CD14-positive monocyte (primary cell): ENCODE measurements around the gene PSMB7. TPM values are rescaled to one million over a fixed set of nuclear protein-coding genes. Genes with fewer than 3 reads are reported as not detected.
A peak's percentile ranks its signal among the peaks of the same experiment; 100 is the strongest.

Experiments
- DNase-seq, 3 donors: peaks; one replicate each; pipeline ENCODE4 v3.0.0-alpha.2; 2011 to 2022
- H2AFZ ChIP-seq: 2 replicates; pipeline ENCODE4 v1.6.0; 2012; ENCODE audit warnings: mild to moderate bottlenecking, low read depth, low read length, inconsistent platforms; ENCODE audit not compliant: insufficient read depth, poor library complexity, severe bottlenecking
- H3K27ac ChIP-seq, 2 donors: 1 replicate in 1 of 2; 2 replicates in 1 of 2; pipeline ENCODE4 v1.5.1; 2012 to 2013; ENCODE audit warnings: low read length in 2 of 2, control low read depth in 1 of 2, inconsistent platforms in 1 of 2, low read depth in 1 of 2, mild to moderate bottlenecking in 1 of 2
- H3K27me3 ChIP-seq, 2 donors: one replicate each; pipeline versions ENCODE4 v1.6.0 to v1.6.1; 2011 to 2013; ENCODE audit warnings: low read length in 2 of 2; ENCODE audit not compliant: control insufficient read depth in 2 of 2, insufficient read depth in 2 of 2
- H3K36me3 ChIP-seq, 2 donors: replicated peaks in 1 of 2; 1 replicate in 1 of 2; 2 replicates in 1 of 2; pipeline versions ENCODE4 v1.5.1 to v1.6.1; 2012 to 2013; ENCODE audit warnings: low read length in 2 of 2, control low read depth in 1 of 2, inconsistent platforms in 1 of 2, mild to moderate bottlenecking in 1 of 2; ENCODE audit not compliant: insufficient read depth in 2 of 2, control insufficient read depth in 1 of 2
- H3K4me1 ChIP-seq, 2 donors: 1 replicate in 1 of 2; 2 replicates in 1 of 2; pipeline versions ENCODE4 v1.5.1 to v1.6.1; 2012 to 2013; ENCODE audit warnings: low read length in 2 of 2, control low read depth in 1 of 2, inconsistent platforms in 1 of 2, mild to moderate bottlenecking in 1 of 2, moderate library complexity in 1 of 2; ENCODE audit not compliant: insufficient read depth in 2 of 2, control insufficient read depth in 1 of 2
- H3K4me2 ChIP-seq: replicated peaks from 2 replicates; pipeline ENCODE3; 2012; ENCODE audit warnings: low read length, moderate library complexity, mild to moderate bottlenecking; ENCODE audit not compliant: poor library complexity, severe bottlenecking; ENCODE audit errors: extremely low read depth
- H3K4me3 ChIP-seq, 3 experiments: fragments of 200-600 bp in 1 of 3; sonication (generic) in 1 of 3; replicated peaks in 1 of 3; 1 replicate in 2 of 3; 2 replicates in 1 of 3; pipeline ENCODE4 v1.5.1; 2011 to 2013; ENCODE audit warnings: low read length in 3 of 3, mild to moderate bottlenecking in 3 of 3, control low read depth in 2 of 3, low read depth in 2 of 3, inconsistent platforms in 1 of 3, moderate library complexity in 1 of 3
- H3K79me2 ChIP-seq: 2 replicates; pipeline ENCODE4 v1.6.0; 2012; ENCODE audit warnings: mild to moderate bottlenecking, control low read depth, inconsistent platforms, low read length, moderate library complexity; ENCODE audit not compliant: insufficient read depth
- H3K9ac ChIP-seq: 2 replicates; pipeline ENCODE4 v1.6.0; 2017; ENCODE audit warnings: low read length, mild to moderate bottlenecking; ENCODE audit not compliant: insufficient read depth, poor library complexity, severe bottlenecking
- H3K9me3 ChIP-seq, 2 donors: replicated peaks in 1 of 2; 1 replicate in 1 of 2; 2 replicates in 1 of 2; pipeline versions ENCODE4 v1.5.1 to v1.6.1; 2012 to 2013; ENCODE audit warnings: low read length in 2 of 2, control low read depth in 1 of 2; ENCODE audit not compliant: control insufficient read depth in 1 of 2, insufficient read depth in 1 of 2
- H4K20me1 ChIP-seq: 2 replicates; pipeline ENCODE4 v1.6.0; 2012; ENCODE audit warnings: mild to moderate bottlenecking, low read length, control low read depth, moderate library complexity; ENCODE audit not compliant: insufficient read depth
- H3K27ac Mint-ChIP-seq, 7 donors: one replicate each; pipeline ENCODE4 v1.8.0; 2020; ENCODE audit warnings: mild to moderate bottlenecking in 7 of 7, mixed read lengths in 7 of 7, moderate library complexity in 6 of 7, inconsistent platforms in 2 of 7
- H3K27me3 Mint-ChIP-seq, 3 donors: one replicate each; pipeline ENCODE4 v1.8.0; 2021 to 2022; ENCODE audit warnings: low read depth in 3 of 3, mild to moderate bottlenecking in 3 of 3, mixed read lengths in 3 of 3, moderate library complexity in 3 of 3, inconsistent platforms in 1 of 3
- H3K36me3 Mint-ChIP-seq, 2 donors: one replicate each; pipeline ENCODE4 v1.8.0; 2020; ENCODE audit warnings: mixed read lengths in 2 of 2, inconsistent platforms in 1 of 2, mild to moderate bottlenecking in 1 of 2
- H3K4me1 Mint-ChIP-seq: one replicate; pipeline ENCODE4 v1.8.0; 2020; ENCODE audit warnings: mild to moderate bottlenecking, mixed read lengths
- H3K4me3 Mint-ChIP-seq, 2 donors: one replicate each; pipeline ENCODE4 v1.8.0; 2020; ENCODE audit warnings: mild to moderate bottlenecking in 2 of 2, mixed read lengths in 2 of 2, moderate library complexity in 1 of 2
- H3K9me3 Mint-ChIP-seq, 7 donors: one replicate each; pipeline ENCODE4 v1.8.0; 2020 to 2022; ENCODE audit warnings: mixed read lengths in 7 of 7, mild to moderate bottlenecking in 6 of 7, moderate library complexity in 6 of 7, inconsistent platforms in 2 of 7
- CTCF ChIP-seq: fragments of 200-600 bp; IDR thresholded peaks from one replicate; pipeline ENCODE4 v1.8.0; 2022; ENCODE audit warnings: antibody characterized with exemption, mild to moderate bottlenecking
- WGBS: methylation state at CpG from one replicate; pipeline ENCODE4 v1.1.5; 2013; ENCODE audit warnings: missing lambda C conversion rate; ENCODE audit not compliant: insufficient coverage; 5-methylcytosine and 5-hydroxymethylcytosine counted together
- intact Hi-C, 2 donors: fragments of 100-400 bp; cut with micrococcal nuclease; formaldehyde crosslinking; loops; one replicate each; pipeline versions ENCODE4 v1.15.0 to v1.15.1; 2023
- polyA plus RNA-seq, 3 donors: library from polyadenylated mRNA; depleted of rRNA in 1 of 3; unstranded in 2 of 3; stranded (reverse) in 1 of 3; fragments of 300-500 nt in 2 of 3; fragments of >200 nt in 1 of 3; fragmentation: Illumina TruSeq in 2 of 3; gene quantifications; 1 replicate in 2 of 3; 2 replicates in 1 of 3; pipeline ENCODE4 v1.2.3, GENCODE V29; 2012 to 2021

PSMB7 gene
- polyA plus RNA-seq, 3 donors, result 129 to 194 (median 191) TPM

GRCh38 chr9:124312290-124313265 lies 102.7 kb downstream of the PSMB7 start:
- no peak overlapping the region for H3K4me3 ChIP-seq
- Mint-ChIP-seq H3K27ac (peak overlapping the region in 4 of 7 donors; percentile 1 to 64 (median 54)), H3K36me3 (peaks cover 68 to 98% of the 10 kb centered on the region in 2 donors), H3K9me3 (peaks cover 0 to 2% (median 0%) of the 10 kb centered on the region in 7 donors), H3K4me1 (peaks cover 2% of the 10 kb centered on the region), H3K4me3 (no peak overlapping the region), H3K27me3 (no peaks in the 10 kb centered on the region)
- peaks cover 99% of the 10 kb centered on the region for H4K20me1 ChIP-seq
- no peak overlapping the region for H2AFZ ChIP-seq
- TF ChIP-seq CTCF, result no peak
- no peaks in the 10 kb centered on the region for H3K27me3 ChIP-seq
- 89% methylated on average over 21 of the region's 27 CpGs for WGBS
- intact Hi-C loops, result no loop called here
- H3K79me2 ChIP-seq, result peaks cover 38% of the 10 kb centered on the region
- H3K9ac ChIP-seq, result no peak overlapping the region
- H3K4me2 ChIP-seq, result no peak overlapping the region
- peaks cover 87 to 100% of the 10 kb centered on the region in 2 donors for H3K36me3 ChIP-seq
- DNase-seq, result no peak
- no peak overlapping the region for H3K27ac ChIP-seq
- no peaks in the 10 kb centered on the region for H3K9me3 ChIP-seq
- no peaks in the 10 kb centered on the region for H3K4me1 ChIP-seq

GRCh38 chr9:124311283-124311682 lies 104.0 kb downstream of the PSMB7 start:
- TF ChIP-seq CTCF, result no peak
- H3K4me3 ChIP-seq, result no peak overlapping the region
- H3K4me2 ChIP-seq, result no peak overlapping the region
- H3K4me3 Mint-ChIP-seq, result no peak overlapping the region
- peaks cover 51% of the 10 kb centered on the region for H3K79me2 ChIP-seq
- H3K4me1 ChIP-seq, result peaks cover 2 to 4% of the 10 kb centered on the region in 2 donors
- no peak overlapping the region for H3K9ac ChIP-seq
- 100% methylated on average over 2 of the region's 5 CpGs for WGBS
- DNase-seq, result no peak
- intact Hi-C loops, result no loop called here
- peaks cover 99% of the 10 kb centered on the region for H4K20me1 ChIP-seq
- H3K4me1 Mint-ChIP-seq, result peaks cover 7% of the 10 kb centered on the region
- peaks cover 86 to 94% of the 10 kb centered on the region in 2 donors for H3K36me3 ChIP-seq
- no peaks in the 10 kb centered on the region for H3K27me3 Mint-ChIP-seq
- no peaks in the 10 kb centered on the region for H3K9me3 ChIP-seq
- peaks cover 0 to 2% (median 0%) of the 10 kb centered on the region in 7 donors for H3K9me3 Mint-ChIP-seq
- no peak overlapping the region for H2AFZ ChIP-seq
- no peaks in the 10 kb centered on the region for H3K27me3 ChIP-seq
- peak overlapping the region in 1 of 2 donors; percentile 31 for H3K27ac ChIP-seq
- peak overlapping the region in 1 of 7 donors; percentile 73 for H3K27ac Mint-ChIP-seq
- H3K36me3 Mint-ChIP-seq, result peaks cover 62 to 98% of the 10 kb centered on the region in 2 donors
